BJ (cell line): ENCODE data around the gene LAMTOR5. TPM values are rescaled to one million over a fixed set of nuclear protein-coding genes. Genes with fewer than 3 reads are reported as not detected.

Source experiments
- CTCF ChIA-PET: fragments of 350-600 bp; formaldehyde crosslinking; extraction: SDS; loops from one replicate; lab custom pipeline; 2021; ENCODE audit warnings: antibody characterized with exemption, inconsistent platforms; lab: Yijun Ruan, JAX
- POLR2A ChIA-PET: fragments of 300-600 bp; sonication (Branson Sonifier 250); formaldehyde crosslinking; extraction: SDS; loops from one replicate; lab custom pipeline; 2021; ENCODE audit warnings: antibody characterized with exemption; lab: Charles Lee
- DNase-seq: peaks from one replicate; pipeline ENCODE4 v3.0.0-alpha.2; 2011; ENCODE audit warnings: low read depth
- H3K27me3 ChIP-seq: 2 replicates; pipeline ENCODE4 v1.6.0; 2011; ENCODE audit warnings: low read length; ENCODE audit not compliant: control insufficient read depth, insufficient read depth
- H3K36me3 ChIP-seq: 2 replicates; pipeline ENCODE4 v1.5.1; 2011; ENCODE audit warnings: low read length; ENCODE audit not compliant: control insufficient read depth, insufficient read depth
- H3K4me3 ChIP-seq: 2 replicates; pipeline ENCODE4 v1.5.1; 2011; ENCODE audit warnings: low read depth, mild to moderate bottlenecking, control low read depth, low read length
- polyA plus RNA-seq: library from polyadenylated mRNA; depleted of rRNA; stranded (reverse); fragments of >200 nt; gene quantifications from 2 replicates; pipeline ENCODE4 v1.2.3, GENCODE V29; 2011; rRNA removed
- TF ChIP-seq, protein P1 (sequence below): IDR thresholded peaks from 2 replicates; pipeline ENCODE4 v1.5.1; 2011; ENCODE audit warnings: low read depth, mild to moderate bottlenecking, control low read depth, inconsistent platforms, low read length, moderate library complexity; ENCODE audit not compliant: insufficient read depth

Gene LAMTOR5
- polyA plus RNA-seq, 1 experiment, result 236 TPM

DNA sequence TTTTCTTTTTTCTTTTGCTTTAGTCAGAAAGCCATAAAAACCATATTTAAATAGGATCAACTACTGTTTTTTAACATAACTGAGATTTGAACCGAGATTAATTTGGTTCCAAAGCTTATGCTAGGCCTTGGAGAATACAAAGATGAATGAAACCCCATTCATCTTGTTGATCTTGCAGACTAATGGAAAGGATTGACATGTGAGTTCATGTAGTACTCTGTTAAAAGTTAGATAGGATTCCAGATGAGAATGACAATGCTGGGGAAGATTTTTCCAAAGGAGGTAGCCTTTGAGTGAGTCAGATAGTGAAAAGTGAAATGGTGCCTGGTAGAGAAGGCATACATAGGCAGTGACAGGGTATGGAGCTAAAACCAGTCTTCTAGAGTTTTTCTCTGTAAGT lies 45.6 kb downstream of the LAMTOR5 start:
- Histone ChIP-seq H3K27me3 (no peaks in the 10 kb centered on the region), H3K4me3 (no peak overlapping the region), H3K36me3 (no peaks in the 10 kb centered on the region)
- POLR2A ChIA-PET, result no interaction called here
- DNase-seq, result no peak
- CTCF ChIA-PET, result interaction anchor here (1.0 to 1.4 kb wide), 2 partner anchors 13 to 253 kb away, joined by 3 to 5 read pairs; no protein-coding TSS in a partner anchor
- TF ChIP-seq, protein P1, sequence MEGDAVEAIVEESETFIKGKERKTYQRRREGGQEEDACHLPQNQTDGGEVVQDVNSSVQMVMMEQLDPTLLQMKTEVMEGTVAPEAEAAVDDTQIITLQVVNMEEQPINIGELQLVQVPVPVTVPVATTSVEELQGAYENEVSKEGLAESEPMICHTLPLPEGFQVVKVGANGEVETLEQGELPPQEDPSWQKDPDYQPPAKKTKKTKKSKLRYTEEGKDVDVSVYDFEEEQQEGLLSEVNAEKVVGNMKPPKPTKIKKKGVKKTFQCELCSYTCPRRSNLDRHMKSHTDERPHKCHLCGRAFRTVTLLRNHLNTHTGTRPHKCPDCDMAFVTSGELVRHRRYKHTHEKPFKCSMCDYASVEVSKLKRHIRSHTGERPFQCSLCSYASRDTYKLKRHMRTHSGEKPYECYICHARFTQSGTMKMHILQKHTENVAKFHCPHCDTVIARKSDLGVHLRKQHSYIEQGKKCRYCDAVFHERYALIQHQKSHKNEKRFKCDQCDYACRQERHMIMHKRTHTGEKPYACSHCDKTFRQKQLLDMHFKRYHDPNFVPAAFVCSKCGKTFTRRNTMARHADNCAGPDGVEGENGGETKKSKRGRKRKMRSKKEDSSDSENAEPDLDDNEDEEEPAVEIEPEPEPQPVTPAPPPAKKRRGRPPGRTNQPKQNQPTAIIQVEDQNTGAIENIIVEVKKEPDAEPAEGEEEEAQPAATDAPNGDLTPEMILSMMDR, result no peak

DNA sequence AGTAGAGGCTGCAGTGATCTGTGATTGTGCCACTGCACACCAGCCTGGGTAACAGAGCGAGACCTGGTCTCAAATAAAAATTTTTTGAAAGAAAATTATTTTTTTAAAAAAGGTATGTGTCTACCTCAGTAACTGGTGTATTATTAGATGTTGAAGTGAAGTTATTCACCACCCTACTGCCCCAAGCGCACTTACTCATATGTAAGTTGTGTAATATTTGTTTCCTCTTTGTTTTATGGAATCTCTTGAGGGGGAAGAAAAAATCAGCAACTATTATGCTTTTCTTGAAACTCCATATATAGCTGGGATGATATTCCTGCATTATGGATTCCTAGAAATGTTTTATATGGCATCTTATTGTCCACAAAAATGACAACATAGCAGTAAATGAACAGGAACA lies 47.1 kb downstream of the LAMTOR5 start:
- H3K36me3 ChIP-seq, result no peaks in the 10 kb centered on the region
- ChIA-PET POLR2A (interaction anchor here (0.5 to 0.8 kb wide), 2 partner anchors 15 to 21 kb away, joined by 3 to 21 read pairs; partner anchors contain the start of gene RBM15), CTCF (interaction anchor here (0.7 kb wide), 1 partner anchor 359 kb away, joined by 3 read pairs; no protein-coding TSS in a partner anchor)
- TF ChIP-seq, protein P1, result no peak
- H3K4me3 ChIP-seq, result no peak overlapping the region
- no peaks in the 10 kb centered on the region for H3K27me3 ChIP-seq
- no peak for DNase-seq

DNA sequence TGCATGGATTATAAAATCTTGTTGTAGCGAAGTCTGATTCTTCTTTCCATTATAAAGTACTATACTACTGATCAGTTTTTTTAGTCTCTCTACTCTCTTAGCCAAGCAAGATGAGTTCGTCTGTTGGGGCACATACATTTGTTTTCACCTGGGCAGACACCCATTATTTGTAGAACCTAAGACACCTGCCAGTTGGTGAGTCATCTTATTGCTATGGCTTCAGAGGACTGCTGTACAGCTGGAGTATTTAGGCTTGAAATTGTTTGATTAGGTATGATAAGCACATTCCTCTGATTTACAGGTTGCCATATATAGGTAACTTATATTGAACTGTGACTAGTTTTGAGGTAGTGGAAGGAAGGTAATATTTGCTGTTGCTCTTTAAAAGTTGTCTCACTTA lies 51.1 kb downstream of the LAMTOR5 start:
- DNase-seq, result no peak
- no peaks in the 10 kb centered on the region for H3K36me3 ChIP-seq
- POLR2A ChIA-PET, result no interaction called here
- TF ChIP-seq, protein P1, result no peak
- H3K27me3 ChIP-seq, result no peaks in the 10 kb centered on the region
- H3K4me3 ChIP-seq, result no peak overlapping the region
- CTCF ChIA-PET, result interaction anchor here (0.7 to 1.0 kb wide), 2 partner anchors 16 to 17 kb away, joined by 3 to 4 read pairs; partner anchors contain the start of gene RBM15

DNA sequence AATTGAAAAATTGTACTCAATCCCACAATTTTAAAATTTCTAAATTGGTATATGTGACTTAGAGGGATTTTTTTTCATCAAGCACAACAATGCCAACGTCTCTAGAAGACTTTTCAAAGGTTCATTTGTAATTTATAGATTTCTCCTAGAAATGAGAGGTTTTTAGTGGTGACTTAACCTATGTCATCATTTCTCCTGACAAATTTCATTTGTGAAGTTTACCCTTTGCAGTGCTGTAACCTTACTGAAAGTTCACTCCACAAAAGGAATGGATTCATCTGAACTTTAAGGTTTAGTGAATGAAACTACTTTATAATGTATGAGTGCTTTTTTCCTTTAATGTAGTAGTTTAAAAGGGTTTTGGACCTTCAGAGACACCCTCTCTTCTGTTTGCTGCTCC lies 52.2 kb downstream of the LAMTOR5 start:
- Histone ChIP-seq H3K27me3 (no peaks in the 10 kb centered on the region), H3K4me3 (no peak overlapping the region), H3K36me3 (no peaks in the 10 kb centered on the region)
- DNase-seq, result no peak
- ChIA-PET POLR2A (no interaction called here), CTCF (no interaction called here)
- TF ChIP-seq, protein P1, result no peak

Other genes starting within 250 kb of the LAMTOR5 start
- 1.6 and 2.6 TPM in 2 replicates for gene KCNC4, start 197.4 kb downstream of the LAMTOR5 start, polyA plus RNA-seq
- 9.7 and 10.2 TPM in 2 replicates for gene RBM15, start 68.3 kb downstream of the LAMTOR5 start, polyA plus RNA-seq
- 20.8 and 49.4 TPM in 2 replicates for gene SLC16A4, start 16.7 kb downstream of the LAMTOR5 start, polyA plus RNA-seq
- gene PROK1, start 43.5 kb upstream of the LAMTOR5 start, polyA plus RNA-seq, result not detected in 2 replicates
- gene KCNA10, start 111.5 kb upstream of the LAMTOR5 start, polyA plus RNA-seq, result not detected in 2 replicates
- gene KCNA2, start 198.7 kb upstream of the LAMTOR5 start, polyA plus RNA-seq, result not detected in 2 replicates